Measurements from ENCODE around the gene FAM219B. TPM values are rescaled to one million over a fixed set of nuclear protein-coding genes. Genes with fewer than 3 reads are reported as not detected.
"Not testable (repeated sequence)": the region's sequence is repeated elsewhere in the genome, so short reads cannot be mapped to it uniquely, and the experiment has no call there.

Gene FAM219B
- total and polyA plus RNA-seq, 4 donors = 7.5 to 15.6 (median 12.2) TPM

DNA sequence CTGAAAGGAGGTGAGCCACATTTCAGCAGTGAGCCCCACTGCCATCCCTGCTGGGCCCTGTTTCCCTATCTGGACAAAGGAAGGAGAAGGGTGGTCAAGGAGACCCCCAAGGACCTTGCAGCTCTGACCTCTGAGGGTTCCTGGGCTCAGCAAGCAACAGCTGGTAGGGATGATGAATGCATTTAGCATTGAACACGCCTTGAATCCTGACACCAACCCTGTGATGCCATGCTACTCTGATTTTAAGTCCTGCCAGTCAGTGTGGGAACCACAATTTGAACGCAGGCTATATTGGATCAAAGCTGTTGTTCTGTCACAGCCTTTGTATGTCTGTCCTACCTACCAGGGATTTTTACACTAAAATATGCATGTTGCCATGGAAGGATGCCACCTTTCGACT is 10.3 kb downstream of the FAM219B start:
- H3K36me3 ChIP-seq (ENCODE audit: control insufficient read depth in 4 of 4, insufficient read depth in 3 of 4, low read depth in 1 of 4, low read length in 3 of 4) = peaks cover 2 to 40% (median 19%) of the 10 kb centered on the region in 4 donors
- H3K9me3 ChIP-seq (ENCODE audit: control insufficient read depth in 4 of 4, low read length in 3 of 4) = no peaks in the 10 kb centered on the region
- DNase-seq (ENCODE audit: low spot score) = no peak
- 97% methylated on average over 3 of the region's 3 CpGs for WGBS
- no peak overlapping the region for H3K4me3 ChIP-seq (ENCODE audit: low read depth in 1 of 3, low read length in 3 of 3)
- peaks cover 5 to 16% (median 13%) of the 10 kb centered on the region in 4 donors for H3K4me1 ChIP-seq (ENCODE audit: control insufficient read depth in 4 of 4, insufficient read depth in 4 of 4, low read length in 3 of 4)
- no peak overlapping the region for H3K9ac ChIP-seq (ENCODE audit: low read depth in 1 of 2, low read length in 2 of 2)
- no peaks in the 10 kb centered on the region for H3K27me3 ChIP-seq (ENCODE audit: control insufficient read depth in 4 of 4, insufficient read depth in 4 of 4, low read length in 3 of 4)
- H3K27ac ChIP-seq (ENCODE audit: low read depth in 1 of 2, low read length in 2 of 2) = no peak overlapping the region
- TF ChIP-seq TAF1 (conservative IDR thresholded peaks at IDR 0.05) (no peak), RXRA (IDR thresholded peaks at IDR 0.05) (no peak), GABPA (IDR thresholded peaks at IDR 0.05 in 1 of 2, conservative IDR thresholded peaks at IDR 0.05 in 1 of 2) (no peak), SP1 (IDR thresholded peaks at IDR 0.05) (no peak), JUND (IDR thresholded peaks at IDR 0.05) (no peak), HNF4A (conservative IDR thresholded peaks at IDR 0.05) (no peak), HNF4G (IDR thresholded peaks at IDR 0.05) (no peak), EGR1 (IDR thresholded peaks at IDR 0.05; ENCODE audit: low read depth in 2 of 2) (no peak), RAD21 (IDR thresholded peaks at IDR 0.05) (no peak), YY1 (IDR thresholded peaks at IDR 0.05) (no peak), NR2F2 (IDR thresholded peaks at IDR 0.05) (no peak), FOXA2 (IDR thresholded peaks at IDR 0.05) (no peak)
- TF ChIP-seq, protein P1, sequence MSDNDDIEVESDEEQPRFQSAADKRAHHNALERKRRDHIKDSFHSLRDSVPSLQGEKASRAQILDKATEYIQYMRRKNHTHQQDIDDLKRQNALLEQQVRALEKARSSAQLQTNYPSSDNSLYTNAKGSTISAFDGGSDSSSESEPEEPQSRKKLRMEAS (IDR thresholded peaks at IDR 0.05) = no peak
- TF ChIP-seq, protein P2, sequence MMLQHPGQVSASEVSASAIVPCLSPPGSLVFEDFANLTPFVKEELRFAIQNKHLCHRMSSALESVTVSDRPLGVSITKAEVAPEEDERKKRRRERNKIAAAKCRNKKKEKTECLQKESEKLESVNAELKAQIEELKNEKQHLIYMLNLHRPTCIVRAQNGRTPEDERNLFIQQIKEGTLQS (IDR thresholded peaks at IDR 0.05) = no peak
- TF ChIP-seq, protein P3, sequence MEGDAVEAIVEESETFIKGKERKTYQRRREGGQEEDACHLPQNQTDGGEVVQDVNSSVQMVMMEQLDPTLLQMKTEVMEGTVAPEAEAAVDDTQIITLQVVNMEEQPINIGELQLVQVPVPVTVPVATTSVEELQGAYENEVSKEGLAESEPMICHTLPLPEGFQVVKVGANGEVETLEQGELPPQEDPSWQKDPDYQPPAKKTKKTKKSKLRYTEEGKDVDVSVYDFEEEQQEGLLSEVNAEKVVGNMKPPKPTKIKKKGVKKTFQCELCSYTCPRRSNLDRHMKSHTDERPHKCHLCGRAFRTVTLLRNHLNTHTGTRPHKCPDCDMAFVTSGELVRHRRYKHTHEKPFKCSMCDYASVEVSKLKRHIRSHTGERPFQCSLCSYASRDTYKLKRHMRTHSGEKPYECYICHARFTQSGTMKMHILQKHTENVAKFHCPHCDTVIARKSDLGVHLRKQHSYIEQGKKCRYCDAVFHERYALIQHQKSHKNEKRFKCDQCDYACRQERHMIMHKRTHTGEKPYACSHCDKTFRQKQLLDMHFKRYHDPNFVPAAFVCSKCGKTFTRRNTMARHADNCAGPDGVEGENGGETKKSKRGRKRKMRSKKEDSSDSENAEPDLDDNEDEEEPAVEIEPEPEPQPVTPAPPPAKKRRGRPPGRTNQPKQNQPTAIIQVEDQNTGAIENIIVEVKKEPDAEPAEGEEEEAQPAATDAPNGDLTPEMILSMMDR (IDR thresholded peaks at IDR 0.05; ENCODE audit: low read depth, low read length, missing input control) = no peak
- TF ChIP-seq, protein P4, sequence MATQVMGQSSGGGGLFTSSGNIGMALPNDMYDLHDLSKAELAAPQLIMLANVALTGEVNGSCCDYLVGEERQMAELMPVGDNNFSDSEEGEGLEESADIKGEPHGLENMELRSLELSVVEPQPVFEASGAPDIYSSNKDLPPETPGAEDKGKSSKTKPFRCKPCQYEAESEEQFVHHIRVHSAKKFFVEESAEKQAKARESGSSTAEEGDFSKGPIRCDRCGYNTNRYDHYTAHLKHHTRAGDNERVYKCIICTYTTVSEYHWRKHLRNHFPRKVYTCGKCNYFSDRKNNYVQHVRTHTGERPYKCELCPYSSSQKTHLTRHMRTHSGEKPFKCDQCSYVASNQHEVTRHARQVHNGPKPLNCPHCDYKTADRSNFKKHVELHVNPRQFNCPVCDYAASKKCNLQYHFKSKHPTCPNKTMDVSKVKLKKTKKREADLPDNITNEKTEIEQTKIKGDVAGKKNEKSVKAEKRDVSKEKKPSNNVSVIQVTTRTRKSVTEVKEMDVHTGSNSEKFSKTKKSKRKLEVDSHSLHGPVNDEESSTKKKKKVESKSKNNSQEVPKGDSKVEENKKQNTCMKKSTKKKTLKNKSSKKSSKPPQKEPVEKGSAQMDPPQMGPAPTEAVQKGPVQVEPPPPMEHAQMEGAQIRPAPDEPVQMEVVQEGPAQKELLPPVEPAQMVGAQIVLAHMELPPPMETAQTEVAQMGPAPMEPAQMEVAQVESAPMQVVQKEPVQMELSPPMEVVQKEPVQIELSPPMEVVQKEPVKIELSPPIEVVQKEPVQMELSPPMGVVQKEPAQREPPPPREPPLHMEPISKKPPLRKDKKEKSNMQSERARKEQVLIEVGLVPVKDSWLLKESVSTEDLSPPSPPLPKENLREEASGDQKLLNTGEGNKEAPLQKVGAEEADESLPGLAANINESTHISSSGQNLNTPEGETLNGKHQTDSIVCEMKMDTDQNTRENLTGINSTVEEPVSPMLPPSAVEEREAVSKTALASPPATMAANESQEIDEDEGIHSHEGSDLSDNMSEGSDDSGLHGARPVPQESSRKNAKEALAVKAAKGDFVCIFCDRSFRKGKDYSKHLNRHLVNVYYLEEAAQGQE (IDR thresholded peaks at IDR 0.05) = no peak

DNA sequence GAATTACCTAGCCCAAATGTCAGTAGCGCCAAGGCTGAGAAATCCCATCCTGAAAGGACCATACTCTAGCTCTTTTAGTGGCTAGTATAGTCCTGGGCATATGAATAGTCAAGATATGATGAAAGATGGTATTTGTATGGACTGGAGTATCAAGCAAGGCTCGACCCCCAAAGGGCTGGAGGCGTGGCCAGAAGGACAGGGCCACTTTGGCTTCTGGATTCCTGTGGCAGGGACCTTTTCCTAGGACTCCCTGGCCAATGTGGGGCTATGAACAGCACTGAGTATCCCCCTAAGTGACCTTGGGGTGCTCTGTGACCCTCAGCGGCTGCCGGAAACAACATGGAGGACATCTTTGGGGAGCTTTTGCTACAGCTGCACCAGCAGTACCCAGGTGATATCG is 10.8 kb downstream of the FAM219B start:
- no peak overlapping the region for H3K4me3 ChIP-seq (ENCODE audit: low read depth in 1 of 3, low read length in 3 of 3)
- H3K4me1 ChIP-seq (ENCODE audit: control insufficient read depth in 4 of 4, insufficient read depth in 4 of 4, low read length in 3 of 4) = peaks cover 7 to 21% (median 14%) of the 10 kb centered on the region in 4 donors
- no peak for DNase-seq (ENCODE audit: low spot score)
- TF ChIP-seq FOXA1 (IDR thresholded peaks at IDR 0.05) (no peak), GABPA (IDR thresholded peaks at IDR 0.05 in 1 of 2, conservative IDR thresholded peaks at IDR 0.05 in 1 of 2) (no peak), RAD21 (IDR thresholded peaks at IDR 0.05) (no peak), FOXA2 (IDR thresholded peaks at IDR 0.05) (no peak), RXRA (IDR thresholded peaks at IDR 0.05) (no peak)
- TF ChIP-seq, protein P2 (IDR thresholded peaks at IDR 0.05) = no peak
- TF ChIP-seq, protein P3 (IDR thresholded peaks at IDR 0.05; ENCODE audit: low read depth, low read length, missing input control) = no peak
- H3K9me3 ChIP-seq (ENCODE audit: control insufficient read depth in 4 of 4, low read length in 3 of 4) = no peaks in the 10 kb centered on the region
- no peak overlapping the region for H3K9ac ChIP-seq (ENCODE audit: low read depth in 1 of 2, low read length in 2 of 2)
- peaks cover 2 to 36% (median 16%) of the 10 kb centered on the region in 4 donors for H3K36me3 ChIP-seq (ENCODE audit: control insufficient read depth in 4 of 4, insufficient read depth in 3 of 4, low read depth in 1 of 4, low read length in 3 of 4)
- no peak overlapping the region for H3K27ac ChIP-seq (ENCODE audit: low read depth in 1 of 2, low read length in 2 of 2)
- no peaks in the 10 kb centered on the region for H3K27me3 ChIP-seq (ENCODE audit: control insufficient read depth in 4 of 4, insufficient read depth in 4 of 4, low read length in 3 of 4)
- 97% methylated on average over 6 of the region's 6 CpGs for WGBS

DNA sequence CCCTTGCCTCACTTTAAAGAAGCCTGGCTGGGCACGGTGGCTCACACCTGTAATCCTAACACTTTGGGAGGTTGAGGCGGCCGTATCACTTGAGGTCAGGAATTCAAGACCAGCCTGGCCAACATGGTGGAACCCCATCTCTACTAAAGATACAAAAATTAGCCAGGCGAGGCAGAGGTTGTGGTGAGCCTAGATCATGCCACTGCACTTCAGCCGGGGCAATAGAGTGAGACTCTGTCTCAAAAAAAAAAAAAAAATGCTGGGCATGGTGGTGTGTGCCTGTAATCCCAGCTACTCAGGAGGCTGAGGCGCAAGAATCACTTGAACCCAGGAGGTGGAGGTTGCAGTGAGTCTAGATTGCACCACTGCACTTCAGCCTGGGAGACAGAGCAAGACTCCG is 12.3 kb downstream of the FAM219B start:
- not testable (repeated sequence) for H3K4me3 ChIP-seq (ENCODE audit: low read depth in 1 of 3, low read length in 3 of 3); H3K27ac ChIP-seq (ENCODE audit: low read depth in 1 of 2, low read length in 2 of 2); H3K9ac ChIP-seq (ENCODE audit: low read depth in 1 of 2, low read length in 2 of 2); H3K27me3 ChIP-seq (ENCODE audit: control insufficient read depth in 4 of 4, insufficient read depth in 4 of 4, low read length in 3 of 4); H3K9me3 ChIP-seq (ENCODE audit: control insufficient read depth in 4 of 4, low read length in 3 of 4); DNase-seq (ENCODE audit: low spot score)
- Histone ChIP-seq H3K4me1 (ENCODE audit: control insufficient read depth in 4 of 4, insufficient read depth in 4 of 4, low read length in 3 of 4) (peaks cover 7 to 30% (median 20%) of the 10 kb centered on the region in 4 donors), H3K36me3 (ENCODE audit: control insufficient read depth in 4 of 4, insufficient read depth in 3 of 4, low read depth in 1 of 4, low read length in 3 of 4) (peaks cover 2 to 25% (median 11%) of the 10 kb centered on the region in 4 donors)
- WGBS = 98% methylated on average over 7 of the region's 7 CpGs

Measured in liver (tissue), 9 donors.